ENCODE results near the gene BLTP1. TPM values are rescaled to one million over a fixed set of nuclear protein-coding genes. Genes with fewer than 3 reads are reported as not detected.

The BLTP1 gene
- total and polyA plus RNA-seq, 4 donors = 78.1 to 229 (median 117) TPM

DNA sequence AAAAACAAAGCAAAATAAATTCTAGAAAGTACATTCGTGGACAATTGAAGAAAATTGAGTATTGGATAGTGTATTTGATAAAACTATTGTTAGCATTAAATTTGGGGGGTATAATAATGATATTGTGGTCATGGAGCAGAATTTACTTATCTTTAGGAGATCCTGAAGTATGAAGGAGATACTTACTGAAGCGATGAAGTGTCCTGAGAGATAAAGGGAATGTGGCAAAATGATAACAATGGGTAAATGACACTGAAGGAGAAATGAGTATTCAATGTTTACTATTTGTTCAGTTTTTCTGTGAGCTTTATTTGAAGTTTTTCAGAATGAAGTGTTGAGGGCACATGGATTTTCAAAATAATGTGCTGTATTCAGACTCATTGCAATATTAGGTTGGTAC, 30.0 kb upstream of the BLTP1 start:
- Histone ChIP-seq H3K4me3 (ENCODE audit: low read depth, low read length) (no peak overlapping the region), H3K27me3 (ENCODE audit: control insufficient read depth, insufficient read depth, low read length) (no peaks in the 10 kb centered on the region), H3K36me3 (ENCODE audit: control insufficient read depth, insufficient read depth, low read length) (no peaks in the 10 kb centered on the region), H3K9me3 (ENCODE audit: control insufficient read depth, insufficient read depth, low read length) (no peaks in the 10 kb centered on the region), H3K4me1 (ENCODE audit: control insufficient read depth, insufficient read depth, low read length) (no peaks in the 10 kb centered on the region), H3K27ac (ENCODE audit: low read depth, low read length) (no peak overlapping the region)
- no peak for DNase-seq (ENCODE audit: low read depth in 4 of 6, low spot score in 6 of 6)
- WGBS (ENCODE audit: insufficient coverage) = 90% methylated on average over 2 of the region's 2 CpGs

DNA sequence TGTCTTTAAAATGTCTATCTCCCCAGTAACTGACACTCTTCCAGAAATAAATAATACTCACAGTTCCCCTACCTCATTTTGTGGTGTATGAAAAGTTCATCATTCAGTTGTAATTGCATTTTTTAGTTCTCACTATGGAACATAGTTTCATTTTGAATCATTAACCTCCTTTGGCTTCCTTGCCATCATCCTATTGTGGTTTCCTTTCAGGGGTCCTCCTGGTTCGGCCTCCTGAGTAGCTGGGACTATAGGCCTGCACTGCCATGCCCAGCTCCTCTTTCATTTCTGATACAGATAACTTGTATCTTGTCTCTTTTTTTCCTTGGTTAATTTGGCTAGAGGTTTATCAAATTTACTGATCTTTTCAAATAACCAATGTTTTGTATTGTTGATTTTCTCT, 23.1 kb upstream of the BLTP1 start:
- Histone ChIP-seq H3K9me3 (ENCODE audit: control insufficient read depth, insufficient read depth, low read length) (no peaks in the 10 kb centered on the region), H3K4me1 (ENCODE audit: control insufficient read depth, insufficient read depth, low read length) (no peaks in the 10 kb centered on the region), H3K27me3 (ENCODE audit: control insufficient read depth, insufficient read depth, low read length) (no peaks in the 10 kb centered on the region), H3K36me3 (ENCODE audit: control insufficient read depth, insufficient read depth, low read length) (no peaks in the 10 kb centered on the region), H3K4me3 (ENCODE audit: low read depth, low read length) (no peak overlapping the region), H3K27ac (ENCODE audit: low read depth, low read length) (no peak overlapping the region)
- DNase-seq (ENCODE audit: low read depth in 4 of 6, low spot score in 6 of 6) = no peak
- no CpG with 5 or more reads among the region's 1 CpG for WGBS (ENCODE audit: insufficient coverage)

DNA sequence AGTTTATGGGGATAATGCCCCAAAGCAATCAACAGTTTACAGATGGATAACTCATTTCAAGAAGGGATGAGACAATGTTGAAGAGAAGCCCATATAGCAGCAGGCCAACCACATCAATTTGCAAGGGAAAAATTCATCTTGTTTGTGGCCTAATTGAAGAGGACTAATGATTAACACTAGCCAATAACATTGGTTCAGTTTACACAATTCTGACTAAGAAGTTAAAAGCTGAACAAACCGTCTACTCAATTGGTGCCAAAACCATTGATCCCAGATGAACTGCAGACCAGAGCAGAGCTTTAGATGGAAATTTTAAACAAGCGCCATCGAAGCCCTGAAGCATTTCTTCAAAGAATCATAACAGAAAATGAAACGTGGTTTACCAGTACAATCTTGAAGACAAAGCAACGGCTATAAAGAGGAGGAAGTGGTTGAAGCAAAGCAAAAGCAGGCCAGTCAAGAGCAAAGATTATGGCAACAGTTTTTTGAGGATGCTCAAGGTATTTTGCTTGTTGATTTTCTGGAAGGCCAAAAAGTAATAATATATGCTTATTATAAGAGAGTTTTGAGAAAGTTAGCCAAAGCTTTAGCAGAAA, 20.5 kb upstream of the BLTP1 start:
- no peak for DNase-seq (ENCODE audit: low read depth in 4 of 6, low spot score in 6 of 6)
- H3K9me3 ChIP-seq (ENCODE audit: control insufficient read depth, insufficient read depth, low read length) = no peaks in the 10 kb centered on the region
- no peaks in the 10 kb centered on the region for H3K36me3 ChIP-seq (ENCODE audit: control insufficient read depth, insufficient read depth, low read length)
- H3K27ac ChIP-seq (ENCODE audit: low read depth, low read length) = no peak overlapping the region
- no peaks in the 10 kb centered on the region for H3K27me3 ChIP-seq (ENCODE audit: control insufficient read depth, insufficient read depth, low read length)
- H3K4me1 ChIP-seq (ENCODE audit: control insufficient read depth, insufficient read depth, low read length) = no peaks in the 10 kb centered on the region
- 81% methylated on average over 5 of the region's 5 CpGs for WGBS (ENCODE audit: insufficient coverage)
- H3K4me3 ChIP-seq (ENCODE audit: low read depth, low read length) = no peak overlapping the region

DNA sequence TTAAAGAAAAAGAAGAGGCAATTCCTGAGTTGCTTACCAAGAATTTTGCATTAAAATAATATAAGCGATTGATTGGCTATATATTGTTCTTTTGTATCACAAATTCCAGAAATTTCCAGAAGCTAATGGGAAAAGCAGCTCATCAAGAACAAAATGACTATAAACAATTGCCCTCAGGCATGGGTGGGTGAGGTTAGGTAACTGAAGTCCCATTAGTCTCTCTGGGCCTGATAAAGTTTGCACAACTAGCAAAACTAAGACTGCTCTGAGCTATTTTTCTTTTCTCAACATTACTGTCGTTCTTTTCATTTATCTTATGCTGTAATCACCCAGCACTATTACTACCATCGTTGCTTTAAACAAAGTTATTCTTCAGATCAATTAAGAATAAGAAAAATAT, 19.2 kb upstream of the BLTP1 start:
- H3K4me1 ChIP-seq (ENCODE audit: control insufficient read depth, insufficient read depth, low read length) = no peaks in the 10 kb centered on the region
- H3K9me3 ChIP-seq (ENCODE audit: control insufficient read depth, insufficient read depth, low read length) = no peaks in the 10 kb centered on the region
- no peaks in the 10 kb centered on the region for H3K27me3 ChIP-seq (ENCODE audit: control insufficient read depth, insufficient read depth, low read length)
- H3K4me3 ChIP-seq (ENCODE audit: low read depth, low read length) = no peak overlapping the region
- H3K36me3 ChIP-seq (ENCODE audit: control insufficient read depth, insufficient read depth, low read length) = no peaks in the 10 kb centered on the region
- DNase-seq (ENCODE audit: low read depth in 4 of 6, low spot score in 6 of 6) = no peak
- WGBS (ENCODE audit: insufficient coverage) = no CpG with 5 or more reads among the region's 3 CpGs
- no peak overlapping the region for H3K27ac ChIP-seq (ENCODE audit: low read depth, low read length)

DNA sequence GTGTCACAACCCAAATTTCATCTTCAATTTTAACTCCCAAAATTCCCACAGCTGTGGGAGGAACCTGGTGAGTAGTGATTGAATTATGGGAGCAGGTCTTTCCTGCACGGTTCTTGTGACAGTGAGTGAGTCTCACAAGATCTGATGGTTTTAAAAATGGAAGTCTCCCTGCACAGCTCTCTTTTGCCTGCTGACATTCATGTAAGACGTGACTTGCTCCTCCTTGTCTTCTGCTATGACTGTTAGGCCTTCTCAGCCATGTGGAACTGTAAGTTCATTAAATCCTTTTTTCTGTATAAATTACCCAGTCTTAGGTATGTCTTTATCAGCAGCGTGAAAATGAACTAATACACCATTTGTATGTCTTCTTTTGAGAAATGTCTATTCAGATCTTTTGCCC, 13.0 kb upstream of the BLTP1 start:
- no peak overlapping the region for H3K27ac ChIP-seq (ENCODE audit: low read depth, low read length)
- 100% methylated on average over 2 of the region's 3 CpGs for WGBS (ENCODE audit: insufficient coverage)
- no peak overlapping the region for H3K4me3 ChIP-seq (ENCODE audit: low read depth, low read length)
- DNase-seq (ENCODE audit: low read depth in 4 of 6, low spot score in 6 of 6) = no peak
- H3K27me3 ChIP-seq (ENCODE audit: control insufficient read depth, insufficient read depth, low read length) = no peaks in the 10 kb centered on the region
- H3K9me3 ChIP-seq (ENCODE audit: control insufficient read depth, insufficient read depth, low read length) = no peaks in the 10 kb centered on the region
- no peaks in the 10 kb centered on the region for H3K36me3 ChIP-seq (ENCODE audit: control insufficient read depth, insufficient read depth, low read length)
- H3K4me1 ChIP-seq (ENCODE audit: control insufficient read depth, insufficient read depth, low read length) = no peaks in the 10 kb centered on the region

DNA sequence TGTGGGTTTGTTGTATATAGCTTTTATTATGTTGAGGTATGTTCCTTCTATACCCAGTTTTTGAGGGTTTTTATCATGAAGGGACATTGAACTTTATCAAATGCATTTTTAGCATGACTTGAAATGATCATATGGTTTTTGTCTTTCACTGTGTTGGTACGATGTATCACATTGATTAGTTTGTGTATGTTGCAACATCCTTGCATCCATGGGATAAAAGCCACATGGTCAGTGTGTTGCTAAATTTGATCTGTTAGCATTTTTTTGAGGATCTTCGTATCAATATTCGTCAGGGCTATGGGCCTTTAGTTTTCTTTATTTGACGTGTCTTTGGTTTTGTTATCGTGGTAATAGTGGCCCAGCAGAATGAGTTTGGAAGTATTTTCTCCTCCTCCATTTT, 11.3 kb upstream of the BLTP1 start:
- H3K4me1 ChIP-seq (ENCODE audit: control insufficient read depth, insufficient read depth, low read length) = no peaks in the 10 kb centered on the region
- 83% methylated on average over 2 of the region's 5 CpGs for WGBS (ENCODE audit: insufficient coverage)
- H3K27me3 ChIP-seq (ENCODE audit: control insufficient read depth, insufficient read depth, low read length) = no peaks in the 10 kb centered on the region
- H3K27ac ChIP-seq (ENCODE audit: low read depth, low read length) = no peak overlapping the region
- H3K9me3 ChIP-seq (ENCODE audit: control insufficient read depth, insufficient read depth, low read length) = no peaks in the 10 kb centered on the region
- DNase-seq (ENCODE audit: low read depth in 4 of 6, low spot score in 6 of 6) = no peak
- no peak overlapping the region for H3K4me3 ChIP-seq (ENCODE audit: low read depth, low read length)
- no peaks in the 10 kb centered on the region for H3K36me3 ChIP-seq (ENCODE audit: control insufficient read depth, insufficient read depth, low read length)

DNA sequence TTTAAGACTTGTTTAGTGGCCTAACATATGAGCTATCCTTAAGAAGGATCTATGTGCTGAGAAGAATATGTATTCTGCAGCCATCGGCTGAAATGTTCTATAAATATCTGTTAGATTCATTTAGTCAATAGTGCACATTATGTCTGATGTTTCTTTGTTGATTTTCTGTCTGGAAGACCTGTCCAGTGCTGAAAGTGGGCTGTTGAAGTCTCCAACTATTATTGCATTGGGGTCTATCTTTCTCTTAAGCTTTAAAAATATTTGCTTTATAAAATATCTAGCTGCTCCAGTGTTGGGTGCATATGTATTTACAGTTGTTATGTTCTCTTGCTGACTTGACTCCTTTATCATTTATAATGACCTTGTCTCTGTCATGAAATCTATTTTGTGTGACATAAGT, 9.4 kb upstream of the BLTP1 start:
- no peak for DNase-seq (ENCODE audit: low read depth in 4 of 6, low spot score in 6 of 6)
- Histone ChIP-seq H3K9me3 (ENCODE audit: control insufficient read depth, insufficient read depth, low read length) (no peaks in the 10 kb centered on the region), H3K4me1 (ENCODE audit: control insufficient read depth, insufficient read depth, low read length) (no peaks in the 10 kb centered on the region), H3K36me3 (ENCODE audit: control insufficient read depth, insufficient read depth, low read length) (no peaks in the 10 kb centered on the region), H3K4me3 (ENCODE audit: low read depth, low read length) (no peak overlapping the region), H3K27me3 (ENCODE audit: control insufficient read depth, insufficient read depth, low read length) (no peaks in the 10 kb centered on the region), H3K27ac (ENCODE audit: low read depth, low read length) (no peak overlapping the region)
- 100% methylated on average over 1 of the region's 1 CpG for WGBS (ENCODE audit: insufficient coverage)

DNA sequence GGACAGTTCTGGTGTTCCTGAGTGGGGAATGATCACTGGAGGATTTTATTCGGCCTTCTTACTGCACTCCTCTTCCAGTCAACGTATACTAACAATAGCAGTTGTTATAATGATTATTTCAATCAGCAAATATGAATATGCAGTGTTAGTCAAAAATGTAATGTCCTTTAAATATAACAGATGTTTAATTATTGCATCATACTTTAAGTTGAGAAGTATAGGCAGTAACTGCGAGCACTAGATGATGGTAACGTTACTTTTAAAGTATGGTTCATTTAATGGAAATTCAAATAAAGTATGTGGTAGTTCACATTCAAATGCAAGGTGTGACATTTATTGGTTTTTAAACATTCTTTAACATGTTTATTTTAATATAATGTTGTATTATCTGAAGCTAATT, 5.5 kb upstream of the BLTP1 start:
- H3K4me1 ChIP-seq (ENCODE audit: control insufficient read depth, insufficient read depth, low read length) = no peaks in the 10 kb centered on the region
- no peak overlapping the region for H3K4me3 ChIP-seq (ENCODE audit: low read depth, low read length)
- WGBS (ENCODE audit: insufficient coverage) = no CpG with 5 or more reads among the region's 4 CpGs
- H3K9me3 ChIP-seq (ENCODE audit: control insufficient read depth, insufficient read depth, low read length) = no peaks in the 10 kb centered on the region
- H3K27ac ChIP-seq (ENCODE audit: low read depth, low read length) = no peak overlapping the region
- no peaks in the 10 kb centered on the region for H3K36me3 ChIP-seq (ENCODE audit: control insufficient read depth, insufficient read depth, low read length)
- no peak for DNase-seq (ENCODE audit: low read depth in 4 of 6, low spot score in 6 of 6)
- no peaks in the 10 kb centered on the region for H3K27me3 ChIP-seq (ENCODE audit: control insufficient read depth, insufficient read depth, low read length)

DNA sequence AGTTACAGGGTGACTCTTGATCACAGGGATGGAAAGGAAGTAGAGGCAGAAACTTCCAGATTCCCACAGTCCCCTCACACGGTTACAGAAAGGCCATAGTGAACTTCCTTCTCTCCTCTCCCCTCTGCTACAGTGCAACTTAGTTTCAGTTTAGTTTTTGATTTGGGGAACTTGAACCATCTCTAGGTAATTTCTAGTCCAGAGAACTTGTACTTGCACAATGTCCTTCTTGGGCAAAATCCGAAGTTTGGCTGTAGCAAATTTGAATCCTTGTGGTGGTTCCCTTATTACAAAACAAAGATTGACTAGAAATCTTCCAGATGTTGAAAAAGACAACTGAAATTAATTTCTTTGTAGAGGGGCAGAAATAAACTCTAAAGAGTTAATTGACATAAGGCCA, 1.2 kb upstream of the BLTP1 start:
- Histone ChIP-seq H3K4me1 (ENCODE audit: control insufficient read depth, insufficient read depth, low read length) (no peaks in the 10 kb centered on the region), H3K9me3 (ENCODE audit: control insufficient read depth, insufficient read depth, low read length) (no peaks in the 10 kb centered on the region)
- WGBS (ENCODE audit: insufficient coverage) = 100% methylated on average over 1 of the region's 2 CpGs

DNA sequence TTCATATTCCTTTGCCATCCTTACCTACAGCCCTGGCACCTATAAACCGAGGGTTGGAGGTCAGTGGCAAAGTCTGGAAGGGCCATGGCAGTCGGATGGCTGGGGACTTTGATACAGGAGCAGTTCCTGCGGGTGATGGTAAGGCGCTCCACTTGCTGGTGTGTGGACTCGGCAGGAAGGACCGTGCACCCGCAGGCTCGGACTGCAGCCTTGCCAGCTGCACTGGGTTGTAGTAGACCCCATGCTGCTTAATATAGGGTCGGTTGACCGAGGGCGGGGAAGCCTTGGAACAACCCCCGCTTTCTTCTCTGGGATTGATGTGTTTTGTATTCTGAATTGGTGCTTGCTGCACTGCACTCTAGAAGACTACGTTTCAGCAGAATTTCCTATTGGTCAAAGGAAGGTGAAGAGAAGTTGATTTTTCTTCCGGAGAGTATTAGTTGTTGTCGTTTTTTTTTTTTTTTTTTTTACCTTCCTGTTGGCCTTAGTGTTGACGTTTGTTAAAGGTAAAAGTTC, 638 bp downstream of the BLTP1 start:
- peak; percentile 13 to 68 (median 36) for DNase-seq (ENCODE audit: low read depth in 4 of 6, low spot score in 6 of 6)
- peak overlapping the region; percentile 84 for H3K27ac ChIP-seq (ENCODE audit: low read depth, low read length)
- no peaks in the 10 kb centered on the region for H3K9me3 ChIP-seq (ENCODE audit: control insufficient read depth, insufficient read depth, low read length)
- peak overlapping the region; percentile 86 for H3K4me3 ChIP-seq (ENCODE audit: low read depth, low read length)
- H3K4me1 ChIP-seq (ENCODE audit: control insufficient read depth, insufficient read depth, low read length) = no peaks in the 10 kb centered on the region
- WGBS (ENCODE audit: insufficient coverage) = 0% methylated on average over 12 of the region's 16 CpGs
- peaks cover 5% of the 10 kb centered on the region for H3K36me3 ChIP-seq (ENCODE audit: control insufficient read depth, insufficient read depth, low read length)
- H3K27me3 ChIP-seq (ENCODE audit: control insufficient read depth, insufficient read depth, low read length) = no peaks in the 10 kb centered on the region

More for the DNA sequence above, 1.2 kb upstream of the BLTP1 start:
- Histone ChIP-seq H3K36me3 (ENCODE audit: control insufficient read depth, insufficient read depth, low read length) (peaks cover 3% of the 10 kb centered on the region), H3K27me3 (ENCODE audit: control insufficient read depth, insufficient read depth, low read length) (no peaks in the 10 kb centered on the region), H3K27ac (ENCODE audit: low read depth, low read length) (no peak overlapping the region), H3K4me3 (ENCODE audit: low read depth, low read length) (no peak overlapping the region)
- no peak for DNase-seq (ENCODE audit: low read depth in 4 of 6, low spot score in 6 of 6)

All from spinal cord (tissue), 10 donors.